A673 (cell line): ENCODE data around the gene FURIN. TPM values are rescaled to one million over a fixed set of nuclear protein-coding genes. Genes with fewer than 3 reads are reported as not detected.

Source experiments
- BruUV-seq: library from RNA; stranded (reverse); fragments of 400-500 nt; replicated peaks from 2 replicates; lab custom pipeline; 2021; lab: Mats Ljungman, UMichigan
- CTCF ChIA-PET: fragments of 300-600 bp; sonication (Branson Sonifier 250); formaldehyde crosslinking; loops from one replicate; lab custom pipeline; 2022; ENCODE audit warnings: antibody characterized with exemption; lab: Charles Lee
- POLR2A ChIA-PET: fragments of 300-600 bp; sonication (Branson Sonifier 250); formaldehyde crosslinking; loops from one replicate; lab custom pipeline; 2022; ENCODE audit warnings: antibody characterized with exemption; ENCODE audit not compliant: low non-redundant PET; lab: Charles Lee
- DNase-seq: peaks from one replicate; pipeline ENCODE4 v3.0.0-alpha.2; 2015; ENCODE audit warnings: low spot score
- H3K27ac ChIP-seq: fragments of 200-600 bp; sonication (generic); 2 replicates; pipeline ENCODE4 v1.5.1; 2016; ENCODE audit warnings: mixed run types, low read depth, mild to moderate bottlenecking, mixed read lengths, antibody characterized with exemption, low read length; ENCODE audit not compliant: poor library complexity, severe bottlenecking
- H3K27me3 ChIP-seq: fragments of 200-600 bp; sonication (generic); replicated peaks from 2 replicates; pipeline ENCODE4 v1.6.1; 2017; ENCODE audit warnings: mixed run types, low read depth, mild to moderate bottlenecking, mixed read lengths, antibody characterized with exemption, low read length; ENCODE audit not compliant: insufficient read depth, poor library complexity
- H3K36me3 ChIP-seq: fragments of 200-600 bp; sonication (generic); 2 replicates; pipeline ENCODE4 v1.6.1; 2016; ENCODE audit warnings: mixed run types, mild to moderate bottlenecking, mixed read lengths, antibody characterized with exemption, low read length; ENCODE audit not compliant: insufficient read depth, poor library complexity, severe bottlenecking
- H3K4me1 ChIP-seq: fragments of 200-600 bp; sonication (generic); 2 replicates; pipeline ENCODE4 v1.6.1; 2017; ENCODE audit warnings: mixed run types, mild to moderate bottlenecking, mixed read lengths, antibody characterized with exemption, low read length; ENCODE audit not compliant: insufficient read depth, poor library complexity, severe bottlenecking
- H3K4me3 ChIP-seq: fragments of 200-600 bp; sonication (generic); 2 replicates; pipeline ENCODE4 v1.5.1; 2016; ENCODE audit warnings: low read depth, mixed run types, mild to moderate bottlenecking, mixed read lengths, low read length; ENCODE audit not compliant: poor library complexity, severe bottlenecking
- H3K9me3 ChIP-seq: fragments of 200-600 bp; sonication (generic); 2 replicates; pipeline ENCODE4 v1.6.1; 2016; ENCODE audit warnings: mixed run types, low read depth, mild to moderate bottlenecking, mixed read lengths, antibody characterized with exemption, low read length; ENCODE audit not compliant: poor library complexity, severe bottlenecking
- CTCF ChIP-seq: fragments of 300-800, 200-600 bp; sonication (generic); conservative IDR thresholded peaks from 2 replicates; pipeline ENCODE4 v1.5.1; 2017; ENCODE audit warnings: low read depth, mild to moderate bottlenecking, antibody characterized with exemption, low read length, moderate library complexity, mixed read lengths
- EZH2 ChIP-seq: fragments of 200-600 bp; sonication (generic); IDR thresholded peaks from 2 replicates; pipeline ENCODE4 v1.6.1; 2017; ENCODE audit warnings: borderline replicate concordance, low read depth, mild to moderate bottlenecking, mixed read lengths, antibody characterized with exemption, low read length; ENCODE audit not compliant: poor library complexity, severe bottlenecking
- intact Hi-C: fragments of 100-400 bp; cut with micrococcal nuclease; formaldehyde crosslinking; loops from one replicate; pipeline ENCODE4 v1.10.0; 2022; ENCODE audit not compliant: unreplicated experiment
- total RNA-seq: library from RNA; stranded (reverse); gene quantifications from 2 replicates; pipeline ENCODE4 v1.2.3, GENCODE V29; 2021

FURIN gene
- total RNA-seq, 1 experiment from 2014 or later, result 63.4 TPM

- Histone ChIP-seq H3K36me3 (no peaks in the 10 kb centered on the region), H3K4me3 (no peak overlapping the region), H3K4me1 (no peaks in the 10 kb centered on the region), H3K27ac (no peak overlapping the region), H3K9me3 (no peaks in the 10 kb centered on the region), H3K27me3 (no peaks in the 10 kb centered on the region)
- intact Hi-C loops, result no loop called here
- POLR2A ChIA-PET, result interaction anchor here (0.6 kb wide), 1 partner anchor 12 kb away, joined by 3 read pairs; no protein-coding TSS in a partner anchor
- TF ChIP-seq CTCF, result no peak
- TF ChIP-seq EZH2, result no peak
- CTCF ChIA-PET, result no interaction called here
- DNase-seq, result no peak
- BruUV-seq, result no TSS peak
These were observed 41.4 kb upstream of the FURIN start for GRCh38 chr15:90826886-90827435.

DNA sequence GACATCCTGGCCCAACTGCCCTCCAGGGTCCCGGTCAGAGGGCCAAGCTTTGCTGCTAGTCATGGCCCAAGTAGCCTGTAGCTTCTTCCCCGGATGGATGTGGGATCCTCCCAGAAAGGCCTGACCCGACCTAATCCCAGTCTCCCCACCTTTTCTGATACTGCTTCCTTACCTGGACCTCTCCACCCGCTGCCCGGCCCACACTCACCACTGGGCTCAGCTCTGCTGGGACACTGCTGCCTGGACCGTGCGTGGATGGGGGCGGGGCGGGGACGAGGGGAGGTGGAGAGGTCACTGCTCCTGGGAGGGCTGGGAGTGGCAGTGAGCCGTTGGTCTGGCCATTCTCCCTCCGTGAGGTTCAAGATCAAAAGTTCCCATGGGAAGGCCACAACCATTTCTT, 40.3 kb upstream of the FURIN start:
- Histone ChIP-seq H3K4me3 (no peak overlapping the region), H3K36me3 (no peaks in the 10 kb centered on the region), H3K27me3 (no peaks in the 10 kb centered on the region), H3K27ac (no peak overlapping the region), H3K9me3 (no peaks in the 10 kb centered on the region), H3K4me1 (no peaks in the 10 kb centered on the region)
- intact Hi-C loops, result no loop called here
- ChIA-PET CTCF (no interaction called here), POLR2A (no interaction called here)
- no peak for DNase-seq
- TF ChIP-seq CTCF (no peak), EZH2 (no peak)
- BruUV-seq, result no TSS peak

DNA sequence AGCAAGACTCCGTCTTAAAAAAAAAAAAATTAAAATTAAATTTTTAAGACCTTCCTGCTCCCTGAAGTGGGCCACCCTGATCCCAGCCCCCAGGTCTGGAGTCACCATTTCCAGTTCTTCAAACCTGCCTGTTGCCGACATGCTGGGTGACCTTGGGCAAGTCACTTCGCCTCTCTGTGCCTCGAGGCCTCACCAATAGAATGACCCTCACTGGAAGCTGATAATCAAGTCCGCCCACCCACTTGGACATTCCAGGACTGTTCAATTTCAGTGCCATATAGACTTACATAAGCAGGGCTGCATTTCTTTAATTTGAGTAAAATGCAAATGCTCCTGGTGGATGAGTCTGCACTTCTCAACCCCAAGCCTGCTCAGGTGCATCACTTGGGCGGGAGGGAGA, 39.3 kb upstream of the FURIN start:
- Histone ChIP-seq H3K36me3 (no peaks in the 10 kb centered on the region), H3K9me3 (no peaks in the 10 kb centered on the region), H3K27me3 (no peaks in the 10 kb centered on the region), H3K27ac (no peak overlapping the region), H3K4me3 (no peak overlapping the region), H3K4me1 (no peaks in the 10 kb centered on the region)
- BruUV-seq, result no TSS peak
- intact Hi-C loops, result no loop called here
- POLR2A ChIA-PET, result no interaction called here
- no peak for DNase-seq
- no peak for TF ChIP-seq EZH2
- TF ChIP-seq CTCF, result no peak
- CTCF ChIA-PET, result no interaction called here
